Activated CD4-positive, alpha-beta T cell treated with anti-CD3 and anti-CD28 coated beads, Interleukin-2, Interleukin-6, amounts not matched to agents 100 ng/mL and 50 ng/mL, durations not matched to agents 16 hours and 8 hours (primary cell): ENCODE results near the gene COL21A1.
"Not testable (repeated sequence)": the region's sequence is repeated elsewhere in the genome, so short reads cannot be mapped to it uniquely, and the experiment has no call there.

Source experiments
- DNase-seq: peaks from one replicate; pipeline ENCODE4 v3.0.0-alpha.2; 2020

Gene COL21A1

DNA sequence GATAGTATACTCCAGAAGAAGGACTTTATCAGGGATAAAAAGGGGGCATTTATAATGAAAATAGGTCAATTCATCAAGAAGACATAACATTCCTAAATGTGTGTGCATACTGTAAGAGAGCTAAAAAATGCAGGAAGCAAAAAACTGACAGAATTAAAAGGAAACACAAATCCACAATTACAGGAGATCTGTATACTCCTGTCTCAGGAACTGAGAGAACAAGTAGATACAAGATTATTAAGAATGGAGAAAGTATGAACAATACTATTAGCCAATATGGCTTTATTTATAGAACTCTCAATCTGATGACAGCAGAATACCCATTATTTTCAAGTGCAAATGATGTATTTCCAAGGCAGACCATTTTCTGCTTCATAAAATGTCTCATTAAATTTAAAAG lies 204.3 kb downstream of the COL21A1 start:
- DNase-seq: no peak

DNA sequence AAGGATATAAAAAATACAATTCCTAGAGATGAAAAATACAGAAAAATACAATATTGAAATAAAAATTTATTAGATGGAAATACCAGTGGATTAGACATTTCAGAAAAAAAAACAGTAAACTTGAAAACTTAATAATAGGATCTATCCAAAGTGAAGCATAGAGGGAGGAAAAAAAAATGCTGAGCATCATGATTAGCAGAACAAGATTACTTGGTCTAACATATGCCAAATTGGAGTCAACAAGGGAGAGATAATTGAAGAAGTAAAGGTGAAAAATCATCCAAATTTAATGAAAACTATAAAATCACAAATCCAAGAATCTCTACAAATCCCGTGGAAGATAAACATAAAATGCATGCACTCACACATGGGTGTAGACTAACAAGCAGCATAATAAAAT lies 205.8 kb downstream of the COL21A1 start:
- DNase-seq: no peak

DNA sequence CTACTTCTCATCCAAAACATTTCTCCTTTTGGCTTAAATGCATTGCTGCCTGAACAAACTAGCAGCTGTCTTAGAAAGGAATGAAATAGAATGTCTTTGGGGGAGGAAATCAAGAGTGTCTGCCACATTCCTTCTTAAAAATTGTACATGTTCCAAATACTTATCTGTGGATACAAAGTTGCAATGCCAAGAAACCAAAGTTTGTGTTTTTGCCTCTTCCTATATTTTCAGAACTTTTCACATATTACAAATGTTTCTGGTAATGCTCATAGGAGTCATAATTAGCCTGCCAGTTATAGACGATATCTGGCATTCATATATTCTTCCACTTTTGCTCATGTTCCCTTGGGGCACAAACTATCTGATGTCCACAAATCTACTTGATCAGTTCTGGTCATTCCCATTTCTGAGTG lies 206.5 kb downstream of the COL21A1 start:
- no peak for DNase-seq

DNA sequence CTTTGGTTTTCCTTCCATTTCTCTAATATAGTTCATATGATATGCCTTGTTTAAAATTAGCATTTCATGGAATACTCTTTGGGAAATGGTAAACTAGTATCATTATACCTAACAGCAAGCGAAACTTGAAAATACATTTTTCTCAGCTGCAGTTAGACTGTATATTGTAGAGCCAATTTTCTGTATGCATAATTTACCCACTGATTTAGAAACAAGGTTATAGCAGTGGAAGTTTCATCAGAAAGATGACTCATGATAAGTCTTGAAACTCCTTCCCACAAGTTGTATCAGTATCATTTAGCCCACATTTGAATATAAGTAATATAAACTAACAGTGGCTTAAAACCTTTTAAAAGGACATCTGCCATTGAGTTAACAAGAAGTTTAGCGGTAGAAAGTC lies 207.2 kb downstream of the COL21A1 start:
- DNase-seq: peak; percentile 2

DNA sequence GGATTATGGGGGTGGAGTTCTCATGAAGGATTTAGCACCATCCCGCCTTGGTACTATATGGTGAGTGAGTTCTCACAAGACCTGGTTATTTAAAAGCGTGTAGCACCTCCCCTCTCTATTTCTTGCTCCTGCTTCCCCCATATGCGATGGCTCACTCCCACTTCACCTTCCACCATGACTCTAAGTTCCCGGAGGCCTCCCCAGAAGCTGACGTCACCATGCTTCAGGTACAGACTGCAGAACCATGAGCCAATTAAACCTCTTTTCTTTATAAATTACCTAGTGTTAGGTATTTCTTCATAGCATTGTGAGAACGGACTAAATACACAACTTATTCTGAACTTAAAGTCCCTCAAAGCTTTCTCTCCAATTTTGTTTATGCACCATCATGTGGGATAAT lies 208.6 kb downstream of the COL21A1 start:
- no peak for DNase-seq

DNA sequence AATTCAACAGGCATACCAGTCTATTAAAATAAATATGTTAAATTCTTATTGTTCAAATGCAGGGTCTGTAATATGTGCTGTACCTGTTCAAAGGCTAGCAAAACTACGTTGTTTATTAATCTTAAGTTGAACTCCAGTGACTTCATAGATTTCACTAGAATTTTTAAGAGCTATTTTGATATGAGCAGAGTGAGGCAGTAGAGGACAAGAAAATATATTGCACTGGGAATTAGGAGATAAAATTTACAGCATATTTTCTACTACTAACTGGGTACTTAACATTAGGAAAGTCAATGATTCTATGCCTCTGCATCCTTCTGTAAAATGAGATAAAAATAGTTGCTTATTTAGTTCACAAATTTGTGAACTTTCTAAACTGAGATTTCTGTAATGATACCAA lies 209.8 kb downstream of the COL21A1 start:
- no peak for DNase-seq

DNA sequence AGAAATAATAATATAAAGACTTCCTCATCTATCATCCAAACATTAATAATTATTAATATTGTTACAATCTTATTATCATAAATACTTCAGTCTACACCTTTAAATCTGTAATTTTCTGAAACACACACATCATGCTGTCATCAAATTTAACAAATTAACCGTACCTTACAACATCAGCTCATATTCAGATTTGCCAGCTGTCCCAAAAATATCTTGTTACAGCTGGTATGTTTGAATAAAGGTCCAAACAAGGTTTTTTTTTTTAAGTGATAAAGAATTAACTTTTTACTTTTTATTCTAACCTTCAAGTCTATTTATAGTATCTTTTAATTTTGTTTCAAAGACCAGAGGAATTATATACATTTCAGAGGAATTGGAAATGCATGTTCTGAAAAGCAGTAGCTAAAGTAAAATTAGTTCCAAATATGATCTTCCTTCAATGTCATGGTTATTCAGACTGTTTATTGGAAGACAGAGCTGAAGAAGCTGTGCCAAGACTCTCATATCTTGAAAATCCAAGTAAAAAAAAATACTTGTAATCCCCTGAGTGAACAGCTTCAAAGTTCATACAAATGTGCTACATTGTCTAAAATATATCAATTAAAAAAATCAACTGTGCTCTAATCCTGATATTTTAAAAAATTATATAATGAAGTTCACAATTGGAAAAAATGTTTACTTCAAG lies 210.3 kb downstream of the COL21A1 start:
- DNase-seq: no peak

DNA sequence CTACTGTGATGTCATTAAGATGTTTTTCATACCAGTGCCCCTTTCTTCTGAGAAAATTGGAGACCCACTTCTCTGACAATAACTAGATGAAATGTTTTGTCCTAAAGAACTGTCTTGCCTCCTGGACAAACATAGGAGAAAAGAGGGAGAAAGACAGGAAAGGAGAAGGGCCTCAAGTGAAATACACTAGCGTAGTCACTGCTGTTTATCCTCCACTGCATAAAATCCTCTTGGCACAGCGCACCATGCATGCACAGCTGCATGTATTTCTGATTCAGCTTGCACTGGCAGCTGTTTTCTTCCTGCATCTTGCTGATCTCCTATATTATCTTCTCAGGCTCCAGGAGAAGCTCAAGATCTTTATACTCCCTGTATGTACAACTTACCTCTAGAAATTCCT lies 214.0 kb downstream of the COL21A1 start:
- no peak for DNase-seq

DNA sequence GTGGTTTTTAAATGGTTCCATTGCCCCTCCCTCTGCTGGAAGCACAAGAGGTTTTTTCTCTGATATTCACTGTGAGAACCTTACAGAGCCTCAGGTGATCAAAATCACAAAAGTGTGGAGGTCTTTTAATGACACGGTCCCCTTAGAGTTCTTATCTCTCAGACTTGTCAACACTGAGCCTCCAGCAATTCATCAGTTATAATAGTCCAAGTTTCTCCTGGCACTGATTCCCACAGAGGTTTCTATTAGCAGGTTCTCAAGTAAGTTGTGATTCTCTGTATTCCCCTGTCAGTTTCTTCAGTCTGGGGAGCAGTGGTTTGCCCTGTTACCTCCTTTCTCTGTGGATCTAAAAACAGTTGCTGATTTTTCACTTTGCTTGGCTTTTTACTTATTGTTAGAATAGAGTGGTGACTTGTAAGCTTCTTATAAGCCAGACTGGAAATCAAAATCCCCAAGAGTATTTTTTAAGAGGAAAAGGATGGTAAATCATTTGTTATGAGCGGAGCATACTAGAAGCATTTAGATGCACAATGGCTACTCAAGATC lies 214.6 kb downstream of the COL21A1 start:
- no peak for DNase-seq

DNA sequence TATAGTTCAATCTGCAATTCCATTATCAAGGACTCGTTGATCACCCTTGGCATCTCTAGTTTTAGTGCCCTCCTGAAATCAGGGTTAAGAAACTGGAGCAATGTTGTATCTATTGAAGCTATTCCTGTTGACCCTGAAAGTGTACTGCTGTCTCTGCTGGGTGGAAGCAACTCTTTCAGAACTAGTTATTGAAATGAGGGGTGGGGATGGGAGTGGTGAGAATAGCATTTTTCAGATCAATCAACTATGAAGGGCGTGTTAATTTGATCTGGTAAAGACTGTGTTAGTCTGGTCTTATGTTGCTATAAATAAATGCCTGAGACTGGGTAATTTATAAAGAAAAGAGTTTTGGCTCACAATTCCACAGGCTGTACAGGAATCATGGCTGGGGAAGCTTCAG lies 219.5 kb downstream of the COL21A1 start:
- DNase-seq: no peak

DNA sequence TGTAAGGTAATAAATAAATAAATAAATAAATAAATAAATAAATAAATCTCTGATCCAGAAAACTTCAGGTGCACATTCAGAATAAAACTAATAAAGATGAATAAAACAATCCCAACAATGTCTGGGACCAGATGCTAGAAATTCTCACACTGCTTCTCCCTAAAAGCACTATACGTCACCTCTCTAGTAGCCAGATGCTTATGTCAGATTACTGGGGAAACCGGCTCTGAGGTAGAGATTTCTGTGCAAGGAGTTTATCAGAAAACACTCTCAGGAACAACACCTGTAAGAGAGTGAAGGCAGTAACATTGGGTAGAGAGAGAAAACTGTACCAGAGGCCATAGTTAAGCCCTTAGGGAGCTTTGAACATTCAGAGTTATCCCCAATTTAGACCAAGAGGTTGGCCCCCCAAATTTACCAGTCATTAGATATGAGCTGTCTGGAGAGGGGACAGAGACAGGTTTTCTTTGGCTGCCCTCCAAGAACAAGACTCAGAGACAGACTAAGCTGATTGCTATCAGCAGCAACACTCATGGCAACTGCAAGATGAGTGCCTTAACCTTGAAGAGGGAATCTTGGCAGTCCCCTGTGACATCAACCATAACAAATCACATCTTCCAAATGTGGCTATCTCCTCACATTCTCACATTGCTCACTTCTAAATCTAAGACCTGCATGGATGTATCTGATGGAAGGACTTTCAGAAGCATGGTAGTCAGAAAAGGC lies 220.8 kb downstream of the COL21A1 start:
- no peak for DNase-seq

DNA sequence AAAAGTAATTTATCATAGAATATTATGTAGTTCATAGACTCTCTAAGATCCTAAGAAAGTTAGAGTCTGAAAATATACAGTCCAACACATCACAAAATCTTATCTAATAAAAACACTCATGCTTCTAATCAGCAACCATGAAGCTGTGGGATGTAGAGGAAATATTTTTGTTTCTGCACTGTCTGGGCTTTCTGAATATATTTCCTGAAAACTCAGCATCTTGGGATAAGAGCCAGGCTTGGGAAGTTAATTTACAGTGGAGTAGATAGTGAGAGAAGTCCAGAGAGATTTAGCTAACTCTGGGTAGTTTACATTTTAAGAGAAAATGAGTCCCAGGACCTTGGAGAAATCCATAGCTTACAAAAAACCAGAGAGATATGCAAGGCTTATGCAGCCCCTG lies 221.6 kb downstream of the COL21A1 start:
- no peak for DNase-seq

DNA sequence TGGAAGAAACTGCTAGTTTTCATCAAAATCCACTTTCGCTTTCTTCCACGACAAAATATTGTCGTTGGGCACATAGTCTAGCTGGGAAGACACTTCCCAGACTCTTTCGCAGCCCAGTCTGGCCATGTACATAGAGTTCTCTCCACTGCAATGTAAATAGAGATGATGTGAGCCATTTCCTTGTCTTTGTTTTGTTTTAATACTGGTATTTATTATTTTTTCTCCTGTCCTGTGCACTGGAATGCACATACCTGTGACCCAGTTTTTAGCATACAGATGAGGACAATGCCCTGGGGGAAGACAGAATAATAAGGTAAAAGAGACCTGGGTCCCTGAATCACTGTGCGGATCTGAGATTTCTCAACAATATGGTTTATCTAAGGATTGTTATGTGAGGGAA lies 222.4 kb downstream of the COL21A1 start:
- no peak for DNase-seq

DNA sequence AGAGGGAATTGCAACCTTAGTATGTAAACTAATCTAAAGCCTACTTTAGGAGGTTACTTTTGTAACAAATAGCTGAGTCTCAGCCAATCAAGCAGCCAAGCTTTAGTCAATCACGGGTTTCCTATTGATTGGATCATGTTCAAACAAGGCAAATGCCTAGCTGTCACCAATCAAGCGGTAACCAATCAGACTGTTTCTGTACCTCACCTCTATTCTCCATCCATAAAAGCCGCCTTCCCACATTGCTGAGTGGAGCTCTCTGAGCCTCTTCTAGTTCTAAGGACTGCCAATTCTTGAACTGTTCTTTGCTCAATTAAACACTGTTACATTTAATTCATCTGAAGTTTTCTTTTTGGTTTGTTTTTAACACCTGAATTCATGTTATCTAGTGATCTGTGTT lies 223.6 kb downstream of the COL21A1 start:
- DNase-seq: no peak

DNA sequence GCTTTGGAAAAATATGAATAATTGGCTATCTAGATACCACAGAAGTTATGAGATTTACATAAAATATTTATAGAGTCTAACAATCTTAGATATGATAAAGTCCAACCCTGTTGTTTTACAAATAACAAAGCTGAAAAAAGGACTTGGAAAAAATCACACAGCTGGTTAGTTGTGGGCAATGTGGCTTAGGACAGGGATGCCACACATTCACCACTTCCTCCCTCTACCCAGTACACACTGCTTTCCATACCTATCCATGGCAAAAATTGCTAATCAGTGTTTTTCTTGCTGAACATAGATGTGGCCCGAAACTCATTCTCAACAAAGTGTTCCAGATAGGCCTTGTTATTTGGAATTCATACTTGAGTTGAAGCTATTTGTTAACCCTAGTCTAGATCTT lies 224.7 kb downstream of the COL21A1 start:
- no peak for DNase-seq

DNA sequence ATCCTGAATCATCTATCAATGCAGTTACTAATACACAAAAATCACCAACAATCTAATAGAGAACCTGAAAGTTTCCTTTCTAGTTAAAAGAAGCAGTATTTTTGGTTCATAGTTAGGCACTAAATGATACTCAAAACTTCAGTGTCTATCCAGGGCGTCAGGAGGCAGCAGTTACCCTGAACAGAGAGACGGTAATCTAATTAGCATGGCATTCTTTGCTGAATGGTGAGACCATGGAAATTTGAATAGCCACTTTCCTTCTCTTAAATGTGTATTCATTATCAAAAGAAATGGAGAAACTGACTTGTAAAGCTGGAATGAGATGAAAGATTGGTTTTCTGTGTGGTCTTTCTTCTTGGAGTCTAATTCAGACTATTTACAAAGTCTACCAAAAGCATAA lies 225.4 kb downstream of the COL21A1 start:
- DNase-seq: no peak

DNA sequence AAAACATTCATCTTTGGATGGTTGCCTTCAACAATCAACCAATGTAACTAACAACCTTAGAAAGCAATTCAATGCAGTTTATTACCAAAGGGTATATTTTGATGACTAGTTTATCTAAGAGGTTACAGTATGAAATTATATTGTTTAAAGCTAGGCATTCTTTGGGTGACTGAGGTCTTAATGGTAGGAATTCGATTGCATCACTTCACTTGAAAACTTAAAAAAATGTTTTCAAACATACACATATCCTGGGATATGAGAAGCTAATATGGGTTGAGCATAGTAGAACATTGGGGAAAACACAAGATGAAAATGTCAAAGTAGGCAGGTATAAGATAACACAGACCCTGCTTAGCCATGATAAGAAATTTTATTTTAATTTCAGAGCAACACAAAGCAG lies 227.4 kb downstream of the COL21A1 start:
- no peak for DNase-seq

DNA sequence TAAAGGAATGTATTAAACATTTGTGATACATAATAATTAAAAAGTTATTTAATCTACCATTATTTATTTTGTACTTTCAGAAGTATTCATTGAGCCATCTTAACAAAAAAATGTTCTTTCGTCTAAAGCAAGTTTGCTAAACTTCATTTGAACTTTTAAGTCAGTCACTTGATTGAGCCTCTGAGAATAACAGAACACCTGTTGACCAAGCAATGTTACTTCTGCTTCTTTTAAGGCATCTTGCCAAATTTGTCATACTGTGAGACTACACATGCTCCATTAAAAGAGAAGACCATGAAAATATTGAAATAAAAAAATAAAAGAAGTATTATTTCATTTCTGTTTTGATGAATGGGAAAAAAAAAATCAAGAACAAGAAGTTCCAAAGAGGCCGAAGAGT lies 230.2 kb downstream of the COL21A1 start:
- no peak for DNase-seq

DNA sequence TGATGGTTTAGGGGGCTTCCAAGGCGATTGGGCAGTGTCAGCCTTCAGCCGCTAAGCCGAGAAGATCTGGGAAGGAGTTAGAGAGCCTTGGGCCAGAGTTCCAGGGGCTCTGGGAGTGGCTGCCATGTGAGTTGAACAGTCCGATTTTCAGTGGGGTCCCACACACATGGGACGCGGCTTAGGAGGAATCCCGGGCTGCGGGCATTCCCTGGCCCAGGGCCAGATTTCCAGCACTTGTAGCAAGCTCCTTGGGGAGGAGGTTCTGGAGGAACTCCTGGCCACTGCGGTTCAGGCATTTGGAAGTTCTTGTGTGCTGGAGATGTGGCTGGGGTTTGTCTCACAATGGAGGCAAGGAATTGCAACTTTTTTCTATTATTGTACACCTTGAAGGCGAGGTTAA lies 233.3 kb downstream of the COL21A1 start:
- not testable (repeated sequence) for DNase-seq

DNA sequence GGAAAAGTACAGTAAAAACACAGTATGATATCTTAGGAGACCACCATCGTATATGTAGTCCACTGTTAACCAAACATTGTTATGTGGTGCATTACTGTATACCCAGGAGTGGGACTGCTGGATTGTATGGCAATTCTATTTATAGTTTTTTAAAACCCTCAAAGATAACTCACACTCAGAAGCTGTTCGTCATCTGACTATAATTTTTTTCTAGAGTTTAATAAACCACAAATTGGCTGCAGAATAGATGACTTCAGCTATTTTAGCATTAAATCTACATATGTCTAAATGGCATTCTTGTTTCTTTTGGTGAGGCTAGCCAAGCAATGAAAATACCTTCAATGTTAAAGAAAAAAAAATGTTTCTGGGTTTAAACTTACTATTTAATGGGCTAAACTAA lies 237.7 kb downstream of the COL21A1 start:
- no peak for DNase-seq
